Choroid plexus epithelial cell (primary cell): ENCODE data around the gene C19orf47.

ENCODE experiments used
- DNase-seq: peaks from one replicate; pipeline ENCODE4 v3.0.0-alpha.2; 2010; ENCODE audit warnings: low read depth
- H3K4me3 ChIP-seq: 2 replicates; pipeline ENCODE4 v1.5.1; 2011; ENCODE audit warnings: low read depth, mild to moderate bottlenecking, control low read depth, low read length, moderate library complexity
- TF ChIP-seq, protein P1 (sequence below): conservative IDR thresholded peaks from 2 replicates; pipeline ENCODE4 v1.5.1; 2011; ENCODE audit warnings: low read depth, mild to moderate bottlenecking, control low read depth, inconsistent platforms, low read length, moderate library complexity

C19orf47 gene

DNA sequence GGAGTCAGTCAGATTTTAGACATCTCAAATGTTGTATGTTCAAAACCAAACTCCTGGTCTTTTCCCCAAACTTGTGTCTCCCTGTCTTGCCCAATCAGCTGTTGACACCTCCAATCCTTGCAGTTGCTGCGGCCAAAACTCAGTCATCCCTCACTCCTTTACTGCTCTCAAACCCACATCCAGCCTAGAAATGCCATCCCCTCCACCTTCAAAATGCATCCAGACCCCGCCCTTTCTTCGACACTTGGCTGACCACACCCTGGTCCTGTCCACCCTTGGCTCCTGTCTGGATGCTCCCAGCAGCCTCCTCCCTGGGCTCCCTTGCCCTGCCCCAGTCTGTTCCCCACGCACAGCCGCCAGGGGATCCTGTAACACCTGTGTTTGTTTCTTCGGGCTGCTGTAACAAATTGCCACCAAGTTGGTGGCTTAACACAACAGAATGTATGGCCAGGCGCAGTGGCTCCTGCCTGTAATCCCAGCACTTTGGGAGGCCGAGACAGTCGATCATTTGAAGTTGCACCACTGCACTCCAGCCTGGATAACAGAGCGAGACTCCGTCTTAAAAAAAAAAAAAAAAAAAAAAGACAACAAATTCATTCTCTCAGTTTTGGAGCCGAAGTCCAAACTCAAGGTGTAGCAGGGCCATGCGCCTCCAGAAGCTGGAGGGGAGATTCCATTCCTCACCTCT is 12.0 kb upstream of the C19orf47 start:
- TF ChIP-seq, protein P1, sequence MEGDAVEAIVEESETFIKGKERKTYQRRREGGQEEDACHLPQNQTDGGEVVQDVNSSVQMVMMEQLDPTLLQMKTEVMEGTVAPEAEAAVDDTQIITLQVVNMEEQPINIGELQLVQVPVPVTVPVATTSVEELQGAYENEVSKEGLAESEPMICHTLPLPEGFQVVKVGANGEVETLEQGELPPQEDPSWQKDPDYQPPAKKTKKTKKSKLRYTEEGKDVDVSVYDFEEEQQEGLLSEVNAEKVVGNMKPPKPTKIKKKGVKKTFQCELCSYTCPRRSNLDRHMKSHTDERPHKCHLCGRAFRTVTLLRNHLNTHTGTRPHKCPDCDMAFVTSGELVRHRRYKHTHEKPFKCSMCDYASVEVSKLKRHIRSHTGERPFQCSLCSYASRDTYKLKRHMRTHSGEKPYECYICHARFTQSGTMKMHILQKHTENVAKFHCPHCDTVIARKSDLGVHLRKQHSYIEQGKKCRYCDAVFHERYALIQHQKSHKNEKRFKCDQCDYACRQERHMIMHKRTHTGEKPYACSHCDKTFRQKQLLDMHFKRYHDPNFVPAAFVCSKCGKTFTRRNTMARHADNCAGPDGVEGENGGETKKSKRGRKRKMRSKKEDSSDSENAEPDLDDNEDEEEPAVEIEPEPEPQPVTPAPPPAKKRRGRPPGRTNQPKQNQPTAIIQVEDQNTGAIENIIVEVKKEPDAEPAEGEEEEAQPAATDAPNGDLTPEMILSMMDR: no peak
- no peak for DNase-seq
- no peak overlapping the region for H3K4me3 ChIP-seq

DNA sequence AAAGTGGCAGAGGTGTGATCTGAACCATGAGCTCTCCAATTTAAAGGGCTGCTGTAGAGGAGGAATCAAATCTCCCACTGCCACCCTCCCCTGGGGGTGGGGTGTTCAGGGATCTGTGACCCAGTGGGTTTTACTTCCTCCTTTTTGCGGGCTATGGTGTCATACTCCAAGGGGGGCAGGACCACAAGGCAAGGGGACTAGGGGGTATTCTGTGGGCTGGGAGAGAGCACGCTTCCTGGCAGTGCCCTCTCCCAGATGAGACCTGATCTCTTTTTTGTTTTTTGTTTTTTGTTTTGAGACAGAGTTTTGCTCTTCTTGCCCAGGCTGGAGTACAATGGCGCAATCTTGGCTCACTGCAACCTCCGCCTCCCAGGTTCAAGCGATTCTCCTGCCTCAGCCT is 10.6 kb upstream of the C19orf47 start:
- no peak for DNase-seq
- TF ChIP-seq, protein P1: no peak
- H3K4me3 ChIP-seq: no peak overlapping the region

DNA sequence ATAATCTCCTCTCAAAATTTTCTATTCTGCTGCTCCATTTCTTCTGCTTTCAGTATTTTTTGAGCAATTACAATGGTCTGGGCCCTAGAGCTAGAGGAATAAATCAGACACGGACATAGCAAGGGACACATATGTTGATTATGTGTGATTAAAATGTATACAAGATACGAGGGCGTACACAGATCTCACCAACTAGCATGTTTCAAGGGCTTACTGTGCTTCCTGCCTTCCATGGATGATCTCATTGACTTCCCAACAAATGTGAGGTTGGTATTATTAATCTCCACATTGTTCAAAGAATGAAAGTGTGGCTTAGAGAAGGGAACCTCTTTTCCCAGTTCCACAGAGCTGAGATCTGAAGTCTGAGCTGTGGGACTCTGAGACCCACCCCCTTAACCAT is 9.4 kb upstream of the C19orf47 start:
- no peak overlapping the region for H3K4me3 ChIP-seq
- DNase-seq: no peak
- TF ChIP-seq, protein P1: no peak

DNA sequence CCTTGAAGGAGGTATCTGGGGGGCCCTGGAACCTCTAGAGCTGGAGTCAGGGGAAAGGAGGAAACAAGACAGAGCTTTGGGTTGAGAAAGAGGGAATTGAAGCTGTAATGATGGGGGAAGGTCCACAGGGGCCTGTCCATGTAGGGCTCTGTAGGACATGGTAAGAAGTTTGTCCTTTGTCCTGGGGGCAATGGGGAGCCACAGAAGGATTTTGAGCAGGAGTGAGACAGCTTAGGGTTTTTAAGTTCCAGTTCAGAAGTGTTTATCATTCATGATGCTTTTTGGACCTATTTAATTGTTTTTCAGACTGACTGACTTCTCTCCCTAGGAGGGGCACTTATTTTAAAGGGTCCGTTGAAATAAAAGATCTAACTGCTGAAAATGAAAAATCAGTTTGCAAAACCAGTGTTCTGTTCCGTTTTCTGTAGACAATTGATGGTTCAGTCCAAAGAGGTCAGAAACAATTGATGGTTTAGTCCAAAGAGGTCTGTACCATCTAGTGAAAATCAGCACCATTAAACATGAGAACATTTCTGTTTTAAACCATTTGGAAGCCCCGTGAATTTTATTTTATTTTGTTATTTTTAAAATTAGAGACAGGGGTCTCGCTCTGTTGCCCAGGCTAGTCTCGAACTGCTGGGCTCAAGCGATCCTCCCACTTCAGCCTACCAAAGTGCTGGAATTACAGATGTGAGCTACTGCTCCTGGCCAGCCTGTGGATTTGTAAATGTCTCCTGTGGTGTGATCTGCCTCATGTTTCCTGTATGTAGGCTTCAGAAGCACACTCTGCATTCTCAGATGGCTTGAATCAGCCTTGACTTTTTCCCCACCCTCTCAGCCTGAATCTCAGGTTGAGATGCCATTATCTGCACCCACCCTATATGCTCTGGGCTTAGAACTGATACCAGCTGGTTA is 8.7 kb upstream of the C19orf47 start:
- DNase-seq: peak; percentile 85

DNA sequence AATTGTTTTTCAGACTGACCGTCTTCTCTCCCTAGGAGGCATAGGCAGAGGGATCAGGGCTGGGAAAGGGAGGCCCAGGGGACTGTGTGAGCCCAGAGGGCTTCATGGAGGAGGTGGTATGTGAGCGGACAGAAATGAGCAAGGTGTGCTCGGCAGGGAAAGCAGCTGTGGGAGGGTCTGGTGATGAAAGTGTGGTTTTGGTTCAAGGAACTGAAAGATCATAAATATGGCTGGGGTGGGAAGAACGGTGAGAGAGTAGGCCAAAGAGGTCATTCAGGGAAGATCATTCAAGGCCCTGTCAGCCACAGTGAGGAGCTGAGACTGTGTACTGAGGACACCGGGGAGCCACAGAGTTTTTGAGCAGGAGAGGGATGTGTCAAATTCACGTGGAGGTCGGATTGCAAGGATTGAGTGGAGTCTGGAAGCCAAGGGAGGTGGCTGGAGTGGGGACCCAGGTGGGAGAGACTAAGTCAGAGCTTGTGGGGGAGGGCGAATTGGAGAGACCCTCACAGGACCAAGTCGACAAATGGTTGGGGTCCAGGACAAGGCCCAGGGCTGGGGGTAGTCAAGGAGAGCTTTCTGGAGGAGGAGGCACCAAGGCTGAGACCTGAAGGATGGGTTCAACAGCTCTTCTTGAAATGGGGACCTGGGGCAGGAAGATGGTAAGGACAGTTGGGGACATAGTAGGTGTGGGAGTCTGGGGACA is 7.9 kb upstream of the C19orf47 start:
- no peak overlapping the region for H3K4me3 ChIP-seq
- DNase-seq: no peak
- TF ChIP-seq, protein P1: no peak

More for the DNA sequence above, 8.7 kb upstream of the C19orf47 start:
- no peak overlapping the region for H3K4me3 ChIP-seq
- TF ChIP-seq, protein P1: no peak

DNA sequence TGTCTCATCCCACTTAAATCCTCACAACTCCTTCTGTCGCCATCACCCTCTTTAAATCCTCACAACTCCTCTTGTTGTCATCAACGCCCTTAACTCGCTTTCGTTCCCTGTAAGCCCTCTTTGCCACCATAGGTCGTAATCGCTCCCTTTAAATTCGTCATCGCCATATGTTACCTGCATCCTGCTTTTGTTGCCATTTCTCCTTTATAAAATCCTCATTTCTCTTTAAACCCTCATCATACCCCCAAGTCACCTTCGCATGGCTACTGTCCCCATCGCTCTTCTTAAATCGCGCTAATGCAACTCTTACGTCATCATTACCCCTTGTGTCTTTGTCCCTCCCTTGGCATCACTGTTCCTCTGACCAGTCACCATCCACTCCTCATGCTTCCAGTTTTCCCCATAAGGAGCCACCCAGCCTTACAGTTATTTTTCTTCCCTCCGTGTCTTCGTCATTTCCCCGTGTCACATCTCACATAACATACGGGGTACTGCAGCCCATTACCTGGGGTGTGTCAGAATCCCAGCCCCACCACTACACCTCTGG is 837 bp upstream of the C19orf47 start:
- peak overlapping the region; percentile 83 for H3K4me3 ChIP-seq
- TF ChIP-seq, protein P1: no peak
- DNase-seq: peak; percentile 41
